OCI-LY1 (cell line): ENCODE data around the gene SPACA9.

Experiments used
- EZH2 ChIP-seq: fragments of 200-600 bp; sonication (generic), shearing (Covaris generic); IDR thresholded peaks from 2 replicates; pipeline ENCODE4 v1.8.0; 2017; ENCODE audit warnings: borderline replicate concordance, mixed run types, mild to moderate bottlenecking, antibody characterized with exemption, low read length, moderate library complexity, mixed read lengths
- TF ChIP-seq, protein P1 (sequence below): fragments of 200-600 bp; sonication (generic), shearing (Covaris generic); IDR thresholded peaks from 2 replicates; pipeline ENCODE4 v1.5.1; 2017; ENCODE audit warnings: mild to moderate bottlenecking, antibody characterized with exemption, low read length, moderate library complexity, mixed read lengths

DNA sequence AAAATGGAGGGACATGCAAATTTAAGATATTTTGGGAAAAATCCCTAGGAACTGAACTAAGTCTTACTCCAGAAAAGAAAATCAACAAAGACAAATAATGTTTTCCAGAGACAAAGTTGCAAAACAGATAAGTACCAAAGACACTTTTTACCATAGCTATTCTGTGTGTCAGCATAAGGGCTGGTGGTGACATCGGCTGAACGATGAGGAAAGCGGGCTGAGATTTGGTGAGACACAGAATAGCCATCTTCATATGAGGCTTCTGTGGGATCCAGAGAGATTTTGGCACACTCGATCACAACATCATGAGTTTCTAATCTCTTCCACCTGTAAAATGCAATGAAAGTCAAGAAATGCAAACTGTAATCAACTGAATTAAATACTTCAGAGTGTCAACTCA, 33.4 kb downstream of the SPACA9 start:
- TF ChIP-seq, protein P1, sequence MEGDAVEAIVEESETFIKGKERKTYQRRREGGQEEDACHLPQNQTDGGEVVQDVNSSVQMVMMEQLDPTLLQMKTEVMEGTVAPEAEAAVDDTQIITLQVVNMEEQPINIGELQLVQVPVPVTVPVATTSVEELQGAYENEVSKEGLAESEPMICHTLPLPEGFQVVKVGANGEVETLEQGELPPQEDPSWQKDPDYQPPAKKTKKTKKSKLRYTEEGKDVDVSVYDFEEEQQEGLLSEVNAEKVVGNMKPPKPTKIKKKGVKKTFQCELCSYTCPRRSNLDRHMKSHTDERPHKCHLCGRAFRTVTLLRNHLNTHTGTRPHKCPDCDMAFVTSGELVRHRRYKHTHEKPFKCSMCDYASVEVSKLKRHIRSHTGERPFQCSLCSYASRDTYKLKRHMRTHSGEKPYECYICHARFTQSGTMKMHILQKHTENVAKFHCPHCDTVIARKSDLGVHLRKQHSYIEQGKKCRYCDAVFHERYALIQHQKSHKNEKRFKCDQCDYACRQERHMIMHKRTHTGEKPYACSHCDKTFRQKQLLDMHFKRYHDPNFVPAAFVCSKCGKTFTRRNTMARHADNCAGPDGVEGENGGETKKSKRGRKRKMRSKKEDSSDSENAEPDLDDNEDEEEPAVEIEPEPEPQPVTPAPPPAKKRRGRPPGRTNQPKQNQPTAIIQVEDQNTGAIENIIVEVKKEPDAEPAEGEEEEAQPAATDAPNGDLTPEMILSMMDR, result no peak
- no peak for TF ChIP-seq EZH2
